GM21381 (cell line): ENCODE results near the gene ESRRA.
A peak's percentile ranks its signal among the peaks of the same experiment; 100 is the strongest.

Source experiments
- ATAC-seq: cut with Tn5 transposase; IDR thresholded peaks from one replicate; pipeline ENCODE4 v1.9.1; 2021; ENCODE audit warnings: mild to moderate bottlenecking, moderate library complexity; ENCODE audit not compliant: unreplicated experiment

ESRRA gene

GRCh38 chr11:64348383-64349024 is 43.2 kb downstream of the ESRRA start:
- no peak for ATAC-seq

GRCh38 chr11:64349025-64349387 is 43.7 kb downstream of the ESRRA start:
- no peak for ATAC-seq

- ATAC-seq = no peak
Measured at GRCh38 chr11:64349404-64349803, 44.1 kb downstream of the ESRRA start.

- ATAC-seq = no peak
Measured at GRCh38 chr11:64351136-64351631, 45.9 kb downstream of the ESRRA start.

DNA sequence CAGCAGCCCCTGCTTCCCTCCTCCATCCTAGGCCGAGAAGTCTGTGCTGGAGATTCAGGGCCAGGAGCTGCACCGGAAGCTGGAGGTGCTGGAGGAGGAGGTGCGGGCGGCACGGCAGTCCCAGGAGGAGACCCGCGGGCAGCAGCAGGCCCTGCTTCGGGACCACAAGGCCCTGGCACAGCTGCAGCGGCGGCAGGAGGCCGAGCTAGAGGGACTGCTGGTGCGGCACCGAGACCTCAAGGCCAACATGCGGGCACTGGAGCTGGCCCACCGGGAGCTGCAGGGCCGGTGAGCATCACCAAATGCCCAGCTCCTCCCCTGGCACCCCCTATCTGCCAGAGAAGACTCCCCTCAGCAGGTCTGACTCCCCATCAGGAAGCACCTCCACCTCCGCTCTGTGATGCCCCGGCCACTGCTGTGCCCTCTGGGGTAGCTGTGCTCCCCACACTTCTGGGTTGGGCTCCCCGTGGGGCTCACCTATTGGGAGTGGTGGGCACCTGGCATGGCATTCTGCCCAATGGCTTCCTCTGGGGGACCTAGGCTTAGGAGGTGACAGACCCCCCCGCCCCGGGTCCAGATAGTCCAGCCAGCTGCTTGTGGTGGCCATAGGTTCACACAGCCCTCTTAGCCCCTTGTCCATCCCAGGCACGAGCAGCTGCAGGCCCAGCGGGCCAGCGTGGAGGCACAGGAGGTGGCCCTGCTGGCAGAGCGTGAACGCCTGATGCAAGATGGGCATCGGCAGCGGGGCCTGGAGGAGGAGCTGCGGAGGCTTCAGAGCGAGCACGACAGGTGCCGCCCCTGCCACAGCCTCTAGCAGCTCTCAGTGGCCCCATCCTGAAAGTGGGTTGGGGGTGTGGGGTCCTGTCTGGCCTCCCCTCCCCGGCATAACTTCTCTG is 47.0 kb downstream of the ESRRA start:
- no peak for ATAC-seq

DNA sequence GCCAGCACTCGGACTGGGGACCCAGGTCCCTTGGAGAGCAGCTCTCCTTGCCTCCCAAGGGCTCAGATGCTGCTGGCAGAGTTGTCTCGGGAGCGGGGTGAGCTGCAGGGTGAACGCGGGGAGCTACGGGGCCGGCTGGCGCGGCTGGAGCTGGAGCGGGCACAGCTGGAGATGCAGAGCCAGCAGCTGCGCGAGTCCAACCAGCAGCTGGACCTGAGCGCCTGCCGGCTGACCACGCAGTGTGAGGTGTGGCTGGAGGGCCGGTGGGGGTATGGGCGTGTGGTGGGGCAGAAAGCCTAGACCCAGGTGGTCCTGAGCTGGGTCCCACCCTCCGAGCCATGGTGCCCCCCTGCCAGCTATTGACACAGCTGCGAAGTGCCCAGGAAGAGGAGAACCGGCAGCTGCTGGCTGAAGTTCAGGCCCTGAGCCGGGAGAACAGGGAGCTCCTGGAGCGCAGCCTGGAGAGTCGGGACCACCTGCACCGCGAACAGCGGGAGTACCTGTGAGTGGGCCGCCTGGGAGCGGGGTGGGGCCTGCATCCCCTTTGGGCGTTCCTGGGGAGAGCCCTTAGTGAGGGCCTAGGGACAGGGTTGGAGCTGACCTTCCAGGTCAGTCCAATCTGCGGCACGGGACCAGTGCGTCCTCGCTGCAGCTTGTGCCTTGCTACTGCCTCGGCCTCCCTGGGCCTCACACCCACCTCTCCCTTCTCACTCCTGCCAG is 47.8 kb downstream of the ESRRA start:
- no peak for ATAC-seq

DNA sequence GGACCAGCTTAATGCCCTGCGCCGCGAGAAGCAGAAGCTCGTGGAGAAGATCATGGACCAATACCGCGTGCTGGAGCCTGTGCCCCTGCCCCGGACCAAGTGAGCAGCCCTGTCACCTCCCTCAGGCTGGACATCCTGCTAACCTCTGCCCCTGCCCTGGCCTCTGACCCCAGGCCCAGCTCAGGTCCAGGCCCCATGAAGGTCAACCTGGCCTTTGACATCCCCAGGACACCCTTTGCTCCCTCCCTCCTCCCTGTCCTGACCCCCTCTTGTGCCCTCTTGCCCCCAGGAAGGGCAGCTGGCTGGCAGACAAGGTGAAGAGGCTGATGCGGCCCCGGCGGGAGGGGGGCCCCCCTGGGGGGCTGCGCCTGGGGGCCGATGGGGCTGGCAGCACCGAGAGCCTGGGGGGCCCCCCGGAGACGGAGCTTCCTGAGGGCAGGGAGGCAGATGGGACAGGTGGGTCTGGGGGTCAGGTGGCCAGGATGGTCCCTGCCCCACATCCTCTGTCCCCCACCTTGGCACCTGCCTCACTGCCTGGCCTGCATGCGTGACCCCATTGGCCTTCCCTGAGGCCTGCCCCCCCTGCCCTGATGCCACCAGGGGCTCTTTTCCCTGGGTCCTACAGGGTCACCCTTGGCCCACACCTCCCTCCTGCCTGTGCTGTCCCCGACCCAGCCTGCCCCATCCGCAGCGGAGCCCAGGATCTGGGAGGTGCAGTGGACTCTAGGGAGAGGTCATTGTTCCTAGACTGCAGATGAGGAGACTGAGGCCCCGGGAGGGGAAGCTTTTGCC is 48.6 kb downstream of the ESRRA start:
- no peak for ATAC-seq

DNA sequence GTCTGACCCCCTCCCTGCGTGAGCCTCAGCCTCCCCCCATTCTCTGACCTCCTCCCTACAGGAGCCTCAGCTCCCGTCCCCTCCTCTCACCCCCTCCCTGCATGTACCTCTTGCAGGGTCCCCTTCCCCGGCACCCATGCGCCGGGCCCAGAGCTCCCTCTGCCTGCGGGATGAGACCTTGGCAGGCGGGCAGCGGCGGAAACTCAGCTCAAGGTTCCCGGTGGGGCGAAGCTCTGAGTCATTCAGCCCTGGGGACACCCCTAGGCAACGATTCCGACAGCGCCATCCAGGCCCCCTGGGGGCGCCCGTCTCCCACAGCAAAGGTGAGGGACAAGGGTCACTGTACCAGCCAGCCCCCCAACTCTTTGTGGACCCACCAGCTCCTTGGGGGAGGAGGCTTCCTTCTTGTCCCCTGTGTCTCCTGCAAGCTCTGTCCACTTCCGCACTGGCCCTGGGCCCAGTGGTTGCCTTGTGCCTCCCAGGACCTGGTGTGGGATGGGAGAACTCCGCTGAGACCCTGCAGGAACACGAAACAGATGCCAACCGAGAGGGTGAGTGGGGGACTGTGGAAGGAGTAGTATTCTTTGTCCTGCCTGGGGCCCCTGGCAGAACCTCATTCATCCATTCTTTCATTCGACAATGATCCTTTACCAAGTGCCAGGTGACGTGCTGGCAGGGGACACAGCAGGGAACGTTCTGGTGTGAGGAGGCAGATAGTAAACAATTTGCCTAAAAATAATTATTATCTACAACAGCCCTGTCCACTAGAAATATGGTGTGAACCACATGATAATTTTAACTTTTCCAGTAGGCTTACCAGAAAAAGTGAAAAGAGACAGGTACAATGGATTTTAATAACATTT is 50.0 kb downstream of the ESRRA start:
- no peak for ATAC-seq

- no peak for ATAC-seq
Measured at GRCh38 chr11:64356498-64357411, 51.4 kb downstream of the ESRRA start.

DNA sequence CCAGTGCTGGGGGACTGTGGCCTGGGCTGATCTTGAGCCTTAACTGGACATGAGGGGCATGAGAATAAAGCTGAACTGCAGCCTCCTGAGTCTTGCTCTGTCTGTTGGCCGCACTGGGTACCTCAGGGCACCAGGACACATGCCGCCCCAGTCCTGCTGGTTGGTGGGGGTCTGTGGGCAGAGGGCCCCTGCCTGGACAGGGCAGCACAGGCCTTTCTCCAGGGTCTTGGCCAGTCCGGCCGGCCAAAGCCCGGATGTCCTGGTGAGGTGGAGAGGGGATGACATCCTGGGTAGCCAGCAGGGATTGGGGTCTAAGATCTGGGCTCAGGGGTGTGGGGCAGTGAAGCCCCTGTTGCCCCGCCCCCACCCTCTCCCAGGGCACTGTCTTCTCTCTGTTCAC is 52.1 kb downstream of the ESRRA start:
- ATAC-seq = no peak

- no peak for ATAC-seq
Measured at GRCh38 chr11:64357904-64358535, 52.7 kb downstream of the ESRRA start.

DNA sequence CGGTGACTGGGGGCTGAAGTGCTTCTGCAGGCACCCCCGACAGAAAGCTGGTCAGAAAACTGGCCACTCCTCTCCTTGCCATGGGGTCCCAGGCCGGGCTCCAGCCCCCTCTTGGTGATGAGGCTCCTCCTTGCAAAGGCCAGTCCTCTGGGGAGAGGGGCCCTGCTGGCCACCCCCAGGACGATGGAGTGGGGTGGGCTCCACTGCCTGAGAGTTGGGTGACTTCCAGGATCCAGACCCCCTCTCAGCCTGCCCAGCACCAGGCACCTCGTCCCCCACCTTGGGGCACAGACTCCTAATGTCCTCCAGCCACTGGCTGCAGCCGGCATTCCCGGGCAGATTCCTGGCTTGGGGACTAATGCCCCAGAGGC is 53.2 kb downstream of the ESRRA start:
- ATAC-seq = peak; percentile 28

DNA sequence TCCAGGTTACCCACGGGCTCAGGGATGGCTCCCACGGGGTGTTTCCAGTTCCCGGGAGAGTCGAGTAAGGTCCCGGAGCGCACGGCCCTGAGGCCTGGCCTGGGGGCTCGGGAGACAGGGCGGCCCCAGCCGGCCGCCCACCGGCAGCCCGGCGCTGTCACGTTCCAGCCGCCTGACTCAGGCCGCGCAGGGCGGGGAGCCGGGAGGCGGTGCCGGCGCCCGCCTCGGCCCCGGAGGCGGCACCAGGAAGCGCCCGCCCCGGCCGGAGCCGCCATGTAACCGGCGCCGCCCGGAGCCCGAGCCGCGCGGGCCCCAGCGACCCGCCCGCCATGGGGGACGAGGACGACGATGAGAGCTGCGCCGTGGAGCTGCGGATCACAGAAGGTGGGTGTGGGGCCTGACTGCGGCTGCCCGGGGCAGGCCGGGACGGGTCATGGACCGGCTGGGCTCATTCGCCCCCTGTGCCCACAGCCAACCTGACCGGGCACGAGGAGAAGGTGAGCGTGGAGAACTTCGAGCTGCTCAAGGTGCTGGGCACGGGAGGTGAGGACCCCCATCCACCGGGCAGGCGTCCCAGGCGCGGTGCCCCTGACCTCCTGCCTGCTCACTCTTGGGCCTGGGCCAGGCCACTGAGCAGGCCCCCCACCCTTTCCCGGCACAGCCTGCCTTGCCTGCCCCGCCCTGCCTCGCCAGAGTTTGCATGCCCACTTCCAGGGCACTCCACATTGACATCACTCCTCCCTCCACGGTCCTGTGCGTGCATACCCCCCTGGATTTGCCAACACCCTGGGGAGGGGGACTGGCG is 53.8 kb downstream of the ESRRA start, which contains the start of gene RPS6KA4:
RPS6KA4 (plus strand) TSS at position 256 of the 805 bp plus-strand sequence; CDS start at position 330, 74 bp downstream.
- peak; percentile 53 for ATAC-seq

DNA sequence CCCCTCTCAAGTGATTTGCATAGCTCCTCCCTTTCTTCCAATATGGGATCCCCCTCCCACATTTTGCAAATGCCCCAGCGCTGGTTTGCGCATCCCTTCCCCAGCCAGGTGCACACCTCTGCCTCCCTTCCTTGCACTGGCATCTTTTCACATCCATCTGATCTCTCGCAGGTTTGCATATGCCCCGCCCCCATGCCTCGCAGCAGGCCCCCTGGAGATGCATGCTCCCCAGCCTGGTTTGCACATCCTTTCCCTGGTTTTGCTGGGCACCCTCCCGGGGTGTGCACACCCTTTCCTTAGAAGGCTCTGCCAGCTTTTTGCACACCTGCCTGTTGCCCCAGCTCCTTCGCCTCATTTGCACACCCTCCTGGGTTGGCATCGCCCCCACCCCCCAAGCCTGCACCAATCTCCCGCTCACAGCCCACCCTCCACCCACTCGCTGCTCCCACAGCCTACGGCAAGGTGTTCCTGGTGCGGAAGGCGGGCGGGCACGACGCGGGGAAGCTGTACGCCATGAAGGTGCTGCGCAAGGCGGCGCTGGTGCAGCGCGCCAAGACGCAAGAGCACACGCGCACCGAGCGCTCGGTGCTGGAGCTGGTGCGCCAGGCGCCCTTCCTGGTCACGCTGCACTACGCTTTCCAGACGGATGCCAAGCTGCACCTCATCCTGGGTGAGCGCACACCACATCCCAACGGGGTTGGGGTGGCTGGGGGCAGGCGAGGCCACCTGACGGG is 54.6 kb downstream of the ESRRA start:
- ATAC-seq = no peak

- no peak for ATAC-seq
Measured at GRCh38 chr11:64360448-64360921, 55.2 kb downstream of the ESRRA start.

DNA sequence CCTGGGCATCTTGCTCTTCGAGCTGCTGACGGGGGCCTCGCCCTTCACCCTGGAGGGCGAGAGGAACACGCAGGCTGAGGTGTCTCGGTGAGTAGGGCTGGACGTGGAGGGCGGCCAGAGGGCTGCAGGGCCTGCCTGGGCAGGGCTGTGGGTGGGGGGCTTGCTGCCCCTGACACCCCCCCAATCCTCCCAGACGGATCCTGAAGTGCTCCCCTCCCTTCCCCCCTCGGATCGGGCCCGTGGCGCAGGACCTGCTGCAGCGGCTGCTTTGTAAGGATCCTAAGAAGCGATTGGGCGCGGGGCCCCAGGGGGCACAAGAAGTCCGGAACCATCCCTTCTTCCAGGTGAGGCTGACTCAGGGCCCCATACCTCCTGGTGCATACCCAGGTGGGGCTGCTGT is 56.3 kb downstream of the ESRRA start:
- ATAC-seq = no peak

- no peak for ATAC-seq
Measured at GRCh38 chr11:64362339-64362738, 57.0 kb downstream of the ESRRA start.
